HG03175 (cell line): ENCODE data around the gene AGAP5.
A peak's percentile ranks its signal among the peaks of the same experiment; 100 is the strongest.

Source experiments
- ATAC-seq: cut with Tn5 transposase; IDR thresholded peaks from one replicate; pipeline ENCODE4 v1.9.1; 2021; ENCODE audit warnings: mild to moderate bottlenecking, moderate library complexity; ENCODE audit not compliant: unreplicated experiment

AGAP5 gene

GRCh38 chr10:73634421-73634820 lies 63.5 kb downstream of the AGAP5 start:
- no peak for ATAC-seq

DNA sequence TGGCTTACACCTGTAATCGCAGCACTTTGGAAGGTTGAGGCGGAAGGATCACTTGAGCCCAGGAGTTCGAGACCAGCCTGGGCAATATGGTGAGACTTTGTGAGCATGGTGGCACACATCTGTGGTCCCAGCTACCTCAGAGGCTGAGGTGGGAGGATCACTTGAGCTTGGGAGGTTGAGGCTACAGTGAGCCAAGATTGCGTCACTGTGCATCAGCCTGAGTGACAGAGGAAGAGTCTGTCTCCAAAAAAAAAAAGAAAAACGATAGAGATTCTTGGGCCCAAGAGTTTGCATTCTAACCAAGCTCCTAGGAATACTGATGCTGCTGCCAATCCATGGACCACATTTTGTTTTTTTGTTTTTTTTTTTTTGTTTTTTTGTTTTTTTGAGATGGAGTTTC lies 68.7 kb downstream of the AGAP5 start:
- no peak for ATAC-seq

GRCh38 chr10:73628405-73628804 lies 69.5 kb downstream of the AGAP5 start:
- no peak for ATAC-seq

DNA sequence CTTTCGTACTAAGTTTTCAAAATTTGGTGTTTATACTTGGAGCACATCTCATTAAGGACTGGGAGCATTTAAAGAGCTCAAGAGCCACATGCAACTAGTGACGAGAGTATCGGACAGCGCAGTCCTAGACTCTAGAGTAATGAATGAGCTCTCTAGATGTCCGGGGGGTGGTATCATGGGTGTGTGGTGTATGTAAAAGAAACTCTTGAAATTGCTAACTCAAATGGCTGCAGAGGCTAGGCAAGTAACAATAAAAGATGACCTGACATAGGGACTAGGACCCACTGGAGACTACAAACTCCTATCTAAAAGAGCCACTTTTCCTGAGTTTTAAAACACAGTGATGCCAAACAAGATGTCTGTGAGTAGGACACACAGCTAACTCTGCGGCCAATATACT lies 70.6 kb downstream of the AGAP5 start:
- ATAC-seq, result no peak

DNA sequence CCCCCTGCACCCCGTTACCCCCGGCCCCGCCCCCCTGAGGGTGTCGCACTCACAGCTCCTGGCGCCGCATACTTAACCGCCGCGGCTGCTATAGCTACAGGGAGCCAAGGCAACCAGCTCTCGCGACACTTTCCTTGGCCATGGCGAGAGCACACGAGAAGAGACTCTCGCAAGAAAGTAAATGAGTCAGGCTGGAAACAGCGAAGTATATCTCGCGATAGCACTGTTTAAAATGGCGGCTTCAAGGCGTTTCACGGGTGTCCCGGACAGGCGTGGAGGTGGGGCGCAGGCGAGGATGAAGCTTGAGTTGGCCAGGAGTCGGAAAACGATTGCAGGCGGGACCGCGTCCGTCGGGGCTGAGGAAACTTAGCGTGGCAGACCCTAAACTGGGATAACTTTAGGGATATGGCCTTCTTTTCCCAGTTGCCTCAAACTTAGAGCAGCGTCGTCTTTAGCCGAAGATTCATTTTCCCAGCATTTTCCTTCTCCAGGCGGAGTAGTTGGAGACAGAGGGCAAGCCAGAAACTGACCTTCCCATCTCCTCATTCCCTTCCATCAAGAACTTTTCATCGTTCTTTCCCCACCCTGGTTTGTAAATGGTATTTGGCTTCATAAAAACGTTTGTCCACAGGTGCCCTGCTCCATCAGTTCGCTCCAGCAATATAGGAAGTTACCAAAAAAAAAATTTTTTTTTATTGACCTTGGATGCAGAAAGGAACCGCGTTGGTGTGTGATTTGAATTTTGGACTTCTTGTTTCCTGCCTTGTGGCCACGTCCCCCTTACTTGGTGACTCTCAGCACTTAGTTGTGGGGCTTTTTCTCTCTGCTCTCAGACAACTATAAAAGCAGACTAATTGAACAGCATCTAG lies 71.8 kb downstream of the AGAP5 start:
- peak; percentile 97 for ATAC-seq

- peak; percentile 38 for ATAC-seq
Measured at GRCh38 chr10:73625004-73625883, 72.7 kb downstream of the AGAP5 start.
